ENCODE data around the gene CROCC2.

CROCC2 gene

DNA sequence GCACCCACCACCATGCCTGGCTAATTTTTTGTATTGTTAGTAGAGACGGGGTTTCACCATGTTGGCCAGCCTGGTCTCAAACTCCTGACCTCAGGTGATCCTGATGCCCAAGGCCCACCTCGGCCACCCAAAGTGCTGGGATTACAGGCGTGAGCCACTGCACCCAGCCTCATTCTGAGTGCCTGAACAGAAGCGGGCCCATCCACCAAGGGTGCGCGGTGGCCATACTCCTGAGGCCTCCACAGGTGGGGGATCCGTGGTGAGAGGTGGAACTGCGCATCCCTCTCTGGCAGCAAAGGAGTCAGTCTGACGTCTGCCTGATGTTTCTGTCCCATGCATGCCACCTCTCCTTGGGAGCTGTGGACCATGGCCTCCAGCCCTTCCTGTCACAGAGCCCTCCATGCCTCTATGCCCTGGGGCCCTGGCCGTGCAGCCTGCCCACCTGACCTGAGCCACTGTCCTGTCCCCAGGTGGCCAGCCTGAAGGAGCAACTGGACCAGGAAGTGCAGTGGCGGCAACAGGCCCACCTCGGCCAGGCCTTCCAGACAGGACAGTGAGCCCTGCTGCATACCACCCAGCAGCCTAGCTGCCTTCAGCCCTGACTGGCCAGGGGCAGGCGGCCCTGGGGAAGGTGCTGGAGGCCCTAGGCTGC is 84.7 kb downstream of the CROCC2 start:
- no peak for TF ChIP-seq CTCF (IDR thresholded peaks at IDR 0.05)

DNA sequence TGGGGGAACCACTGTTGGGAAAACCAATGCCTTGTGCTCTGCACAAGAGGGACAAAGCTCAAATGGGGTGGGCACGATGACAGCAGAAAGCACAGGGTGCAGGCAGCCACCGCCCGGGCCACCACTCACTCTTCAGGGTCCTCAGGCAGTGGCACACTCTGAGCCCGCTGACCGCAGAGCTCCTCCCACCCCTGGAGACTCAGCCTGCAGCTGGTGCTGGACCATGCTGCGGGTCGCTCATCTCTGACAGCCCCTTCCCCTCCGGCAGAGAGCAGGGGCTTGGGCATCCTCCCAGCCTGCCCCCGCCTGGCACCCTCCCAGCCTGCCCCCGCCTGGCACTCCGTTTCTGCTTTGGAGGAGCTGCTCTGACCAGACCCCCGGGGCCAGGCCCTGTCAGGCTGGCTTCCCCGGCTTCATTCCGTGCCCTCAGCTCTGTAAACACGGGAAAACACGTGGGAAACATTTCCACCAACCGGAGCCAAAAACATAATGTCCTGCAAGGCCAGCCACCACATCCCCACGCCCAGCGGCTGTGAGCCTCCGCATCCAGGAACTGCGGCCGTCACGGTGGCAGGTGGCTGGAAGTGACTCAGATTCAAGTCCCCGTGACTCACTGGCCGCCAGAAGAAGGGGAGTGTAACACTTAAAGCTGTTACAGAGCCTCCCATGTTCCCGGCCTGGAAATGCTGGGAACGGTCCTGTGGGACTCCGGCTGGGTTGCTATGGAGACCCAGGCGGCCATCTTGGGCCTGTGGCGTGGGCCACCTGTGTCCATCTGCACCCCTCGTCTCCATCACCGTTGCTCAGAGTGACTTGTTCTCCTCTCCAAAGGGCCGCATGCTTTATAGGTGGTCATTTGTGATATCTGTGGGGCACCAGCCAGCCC is 85.5 kb downstream of the CROCC2 start:
- TF ChIP-seq CTCF (IDR thresholded peaks at IDR 0.05), result no peak

DNA sequence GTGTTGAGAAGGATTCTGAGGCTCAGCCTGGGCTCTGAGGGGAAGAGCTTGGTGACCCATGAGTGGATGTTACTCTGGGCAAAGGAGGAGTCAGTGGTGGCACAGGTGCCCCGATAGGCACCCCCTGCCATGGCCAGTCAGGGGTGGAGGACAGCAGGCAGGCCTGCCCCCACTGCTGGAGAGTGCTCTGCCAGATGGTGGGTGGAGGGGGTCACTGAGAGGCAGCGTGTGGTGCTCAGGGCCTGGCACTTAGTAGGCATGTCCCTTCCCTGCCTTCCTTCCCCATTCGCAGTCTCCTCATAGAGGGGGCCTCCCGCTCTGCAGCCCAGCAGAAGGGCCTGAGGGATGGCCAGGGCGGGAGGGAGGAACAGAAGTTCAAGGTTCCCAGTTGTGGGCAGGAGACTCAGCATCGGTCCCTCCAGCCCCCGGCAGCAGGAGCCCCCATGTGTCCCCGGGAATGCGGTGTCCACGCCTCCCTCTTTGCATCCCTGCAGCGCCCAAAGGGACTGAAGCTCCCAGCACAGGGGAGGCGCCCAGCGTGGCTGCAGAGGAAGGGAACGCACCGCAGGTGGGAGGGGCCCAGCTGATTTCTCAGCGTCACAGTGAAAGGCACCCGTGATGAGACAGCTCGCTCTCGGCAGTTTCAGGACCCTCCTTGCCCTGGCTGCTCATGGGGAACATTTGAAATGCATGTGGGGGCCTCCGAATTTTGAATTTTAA is 86.6 kb downstream of the CROCC2 start:
- no peak for TF ChIP-seq CTCF (IDR thresholded peaks at IDR 0.05)

- TF ChIP-seq CTCF (IDR thresholded peaks at IDR 0.05), result no peak
Observed at GRCh38 chr2:240993446-240994170, 87.5 kb downstream of the CROCC2 start.

GRCh38 chr2:240994171-240994896 is 88.2 kb downstream of the CROCC2 start:
- no peak for TF ChIP-seq CTCF (IDR thresholded peaks at IDR 0.05)

DNA sequence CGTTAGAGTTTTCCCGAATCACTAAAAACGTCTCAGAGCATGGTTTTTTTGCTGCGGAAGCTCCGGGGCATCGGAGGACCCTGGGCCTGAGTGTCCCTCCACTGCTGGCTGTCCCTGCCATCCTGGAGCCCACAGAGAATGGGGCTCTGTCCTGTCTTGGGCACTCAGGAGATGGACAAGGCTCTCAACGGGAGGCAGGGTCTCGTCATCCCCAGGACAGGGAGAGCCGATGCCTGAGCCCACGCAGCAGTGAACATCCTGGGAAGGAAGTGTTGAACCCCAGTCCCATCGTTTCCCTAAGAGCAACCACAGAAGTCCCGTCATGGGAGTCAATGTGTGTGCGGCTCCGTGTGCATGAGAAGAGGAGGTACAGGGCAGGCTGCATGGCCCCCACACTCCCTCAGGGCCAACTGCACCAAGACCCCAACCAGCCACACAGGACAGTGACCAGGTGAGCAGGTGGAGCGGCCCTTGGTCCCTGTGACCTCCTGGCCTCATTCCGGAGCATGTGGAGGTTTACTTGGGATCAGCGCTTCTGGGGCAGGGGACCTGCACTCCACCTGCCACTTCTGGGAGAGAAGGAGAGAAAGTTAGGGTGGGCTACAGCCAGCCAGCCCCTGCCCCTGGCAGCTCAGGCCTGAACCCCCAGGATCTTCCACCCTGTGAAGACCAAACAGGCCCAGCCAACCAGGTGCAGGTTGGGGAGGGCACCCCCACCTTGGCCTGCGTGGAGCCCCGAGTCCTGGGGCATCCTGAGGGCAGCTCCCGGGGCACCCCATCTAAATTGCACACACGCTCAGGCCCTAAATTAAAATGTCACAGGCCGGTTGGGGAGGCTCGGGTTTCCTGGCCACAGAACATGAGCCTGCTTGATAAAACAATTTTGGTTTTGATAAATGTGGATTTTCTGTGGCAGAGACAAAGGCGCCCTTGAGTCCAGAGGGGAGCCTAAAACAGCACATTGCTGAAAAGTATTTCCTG is 89.2 kb downstream of the CROCC2 start:
- TF ChIP-seq CTCF (IDR thresholded peaks at IDR 0.05), result no peak

Measured in LNCAP (cell line).